ENCODE measurements around the gene NUP133. TPM values are rescaled to one million over a fixed set of nuclear protein-coding genes. Genes with fewer than 3 reads are reported as not detected.

The NUP133 gene
- total RNA-seq, 4 donors from 2014 or later, result 18.6 to 40.5 (median 24.6) TPM

DNA sequence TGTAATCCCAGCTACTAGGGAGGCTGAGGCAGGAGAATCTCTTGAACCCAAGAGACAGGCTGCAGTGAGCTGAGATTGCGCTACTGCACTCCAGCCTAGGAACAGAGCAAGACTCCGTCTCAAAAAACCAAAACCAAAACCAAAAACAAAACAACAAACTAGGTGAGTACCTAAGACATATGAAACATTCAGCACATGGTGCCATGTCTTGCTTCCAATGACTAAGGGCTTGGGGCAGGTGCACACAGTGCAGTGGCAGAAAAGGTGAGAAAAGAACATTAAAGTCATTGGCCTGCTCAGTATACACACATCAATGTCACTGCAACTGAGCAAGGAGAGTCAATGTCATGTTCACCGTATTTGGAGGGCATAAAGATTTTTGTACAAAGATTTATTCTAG, 70.1 kb downstream of the NUP133 start:
- DNase-seq (ENCODE audit: low spot score) (no peak), ATAC-seq (ENCODE audit: low FRiP score) (no peak)
- TF ChIP-seq, protein P1, sequence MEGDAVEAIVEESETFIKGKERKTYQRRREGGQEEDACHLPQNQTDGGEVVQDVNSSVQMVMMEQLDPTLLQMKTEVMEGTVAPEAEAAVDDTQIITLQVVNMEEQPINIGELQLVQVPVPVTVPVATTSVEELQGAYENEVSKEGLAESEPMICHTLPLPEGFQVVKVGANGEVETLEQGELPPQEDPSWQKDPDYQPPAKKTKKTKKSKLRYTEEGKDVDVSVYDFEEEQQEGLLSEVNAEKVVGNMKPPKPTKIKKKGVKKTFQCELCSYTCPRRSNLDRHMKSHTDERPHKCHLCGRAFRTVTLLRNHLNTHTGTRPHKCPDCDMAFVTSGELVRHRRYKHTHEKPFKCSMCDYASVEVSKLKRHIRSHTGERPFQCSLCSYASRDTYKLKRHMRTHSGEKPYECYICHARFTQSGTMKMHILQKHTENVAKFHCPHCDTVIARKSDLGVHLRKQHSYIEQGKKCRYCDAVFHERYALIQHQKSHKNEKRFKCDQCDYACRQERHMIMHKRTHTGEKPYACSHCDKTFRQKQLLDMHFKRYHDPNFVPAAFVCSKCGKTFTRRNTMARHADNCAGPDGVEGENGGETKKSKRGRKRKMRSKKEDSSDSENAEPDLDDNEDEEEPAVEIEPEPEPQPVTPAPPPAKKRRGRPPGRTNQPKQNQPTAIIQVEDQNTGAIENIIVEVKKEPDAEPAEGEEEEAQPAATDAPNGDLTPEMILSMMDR (IDR thresholded peaks at IDR 0.05), result no peak

DNA sequence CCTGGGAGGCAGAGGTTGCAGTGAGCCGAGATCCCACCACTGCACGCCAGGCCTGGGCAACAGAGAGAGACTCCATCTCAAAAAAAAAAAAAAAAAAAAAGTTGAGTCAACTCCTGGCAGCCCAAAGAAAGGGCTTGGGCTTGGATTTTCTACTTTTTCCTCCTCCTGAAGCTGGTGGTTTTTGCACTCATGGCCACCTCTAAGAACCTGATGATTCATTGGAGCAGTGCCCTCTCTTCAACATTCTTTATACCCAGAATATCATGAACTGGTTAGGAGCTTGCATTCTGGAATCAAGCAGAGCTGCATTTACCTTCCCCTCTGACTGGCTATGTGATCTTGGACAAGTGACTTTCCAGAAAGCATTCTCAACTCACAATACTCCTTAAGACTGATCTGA, 70.7 kb downstream of the NUP133 start:
- no peak for DNase-seq (ENCODE audit: low spot score)
- no peak for ATAC-seq (ENCODE audit: low FRiP score)
- TF ChIP-seq, protein P1 (IDR thresholded peaks at IDR 0.05), result no peak

DNA sequence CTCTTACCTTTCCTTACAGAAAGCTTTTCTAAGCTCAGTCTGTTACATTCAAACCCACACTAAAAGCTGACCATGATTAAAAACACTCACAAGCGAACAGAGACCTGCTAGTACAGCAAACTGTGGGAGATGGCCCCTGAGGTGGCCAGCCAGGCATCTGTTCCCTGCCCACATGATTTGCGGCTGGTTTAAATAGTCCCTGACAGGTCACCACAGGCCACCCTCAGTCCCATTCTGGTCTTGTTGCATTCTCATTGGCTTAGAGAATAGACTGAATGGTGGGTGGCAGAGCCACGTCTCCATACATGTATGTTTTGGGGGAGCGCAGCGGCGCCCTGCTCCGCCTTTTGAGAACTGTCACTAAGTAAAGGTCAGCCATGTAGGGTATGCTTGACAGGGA, 71.9 kb downstream of the NUP133 start:
- ATAC-seq (ENCODE audit: low FRiP score) (no peak), DNase-seq (ENCODE audit: low spot score) (no peak)
- TF ChIP-seq, protein P1 (IDR thresholded peaks at IDR 0.05), result no peak

DNA sequence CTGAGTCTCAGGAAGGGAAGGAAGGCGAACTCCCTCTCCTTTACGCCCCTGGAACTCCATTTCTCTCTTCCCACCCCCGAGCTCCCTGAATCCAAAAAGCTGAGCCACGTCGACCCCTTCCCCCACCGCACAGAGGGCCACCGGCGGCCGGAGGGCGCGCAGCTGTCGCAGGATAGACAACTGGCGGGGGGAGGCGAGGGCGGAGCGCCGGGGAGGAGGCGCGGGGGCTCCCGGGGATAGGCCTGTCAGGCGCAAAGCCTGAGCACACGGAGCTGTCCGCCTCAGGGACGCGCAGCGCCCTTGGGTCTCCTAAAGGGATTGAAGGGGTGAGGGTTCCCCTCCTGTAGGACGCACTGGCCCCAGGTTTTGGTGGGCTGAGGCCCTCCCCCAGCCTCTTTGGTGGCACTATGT, 73.5 kb downstream of the NUP133 start:
- TF ChIP-seq, protein P1 (IDR thresholded peaks at IDR 0.05), result no peak
- DNase-seq (ENCODE audit: low spot score), result no peak
- no peak for ATAC-seq (ENCODE audit: low FRiP score)

DNA sequence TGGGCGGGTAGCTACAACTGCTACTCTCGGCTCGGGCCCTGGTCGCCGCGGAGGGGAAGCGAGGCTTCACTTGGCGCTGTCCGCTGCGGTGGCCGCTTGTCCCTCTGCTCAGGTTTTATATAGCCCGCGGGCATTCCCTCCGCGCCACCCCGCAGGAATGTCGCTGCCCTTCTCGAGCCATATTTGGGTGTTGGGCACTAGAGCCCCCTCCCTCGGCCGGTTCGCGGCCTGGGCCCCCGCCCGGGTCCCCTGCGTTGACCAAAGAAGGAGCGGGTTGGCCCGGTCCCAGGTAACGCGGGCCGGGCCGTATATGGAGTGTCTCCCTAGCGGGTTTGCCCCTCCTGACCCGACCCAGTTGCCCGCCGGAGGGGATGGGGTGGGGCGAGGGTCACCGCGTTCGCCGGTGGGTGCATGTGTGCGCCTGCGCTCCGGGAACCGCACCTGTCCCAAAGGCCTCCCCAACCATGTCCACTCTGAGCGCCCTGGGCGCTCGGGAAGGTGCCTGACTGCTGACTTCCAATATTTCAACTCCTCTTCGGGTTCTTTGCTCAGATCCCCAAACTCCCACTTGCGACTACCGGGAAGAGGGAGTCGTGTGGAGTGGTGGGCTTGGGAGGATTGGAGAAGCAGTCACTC, 74.0 kb downstream of the NUP133 start, which contains the start of gene ACTA1:
Gene ACTA1 (minus strand): TSS at position 90 of the 636 bp plus-strand sequence. CDS start 979 bp downstream, outside the sequence.
- TF ChIP-seq, protein P1 (IDR thresholded peaks at IDR 0.05), result no peak
- DNase-seq (ENCODE audit: low spot score), result no peak
- no peak for ATAC-seq (ENCODE audit: low FRiP score)

DNA sequence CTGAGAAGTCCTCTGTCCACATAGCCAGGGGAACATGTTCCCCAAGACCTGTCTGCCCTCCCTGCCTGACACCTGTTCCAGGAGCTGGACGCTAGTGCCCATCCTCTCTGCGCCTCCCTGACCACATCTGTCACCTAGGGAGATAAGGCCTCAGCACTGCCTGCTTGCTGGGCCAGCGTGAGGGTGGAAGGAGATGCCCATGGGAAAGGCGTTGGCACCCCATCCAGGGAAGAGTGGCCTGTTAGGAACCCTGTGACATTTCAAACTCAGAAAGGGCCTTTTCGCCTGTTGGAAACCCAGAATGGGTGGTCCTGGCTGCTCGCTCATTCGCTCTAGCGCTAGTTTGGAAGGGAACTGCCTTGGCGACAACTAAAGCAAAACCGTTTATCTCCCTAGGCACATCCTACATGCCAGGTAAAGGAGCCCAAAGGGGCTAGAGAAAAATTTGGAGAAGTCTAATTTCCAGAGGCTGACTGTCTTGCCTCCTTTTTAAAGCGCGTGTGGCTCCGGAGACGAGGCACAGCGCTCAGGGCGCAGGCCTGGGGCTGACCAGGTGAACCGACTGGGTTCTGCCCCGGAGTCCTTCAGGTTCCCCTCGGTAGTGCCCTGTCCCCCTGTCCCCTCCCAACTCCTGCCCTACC, 74.7 kb downstream of the NUP133 start:
- TF ChIP-seq, protein P1 (IDR thresholded peaks at IDR 0.05), result no peak
- ATAC-seq (ENCODE audit: low FRiP score) (no peak), DNase-seq (ENCODE audit: low spot score) (no peak)

DNA sequence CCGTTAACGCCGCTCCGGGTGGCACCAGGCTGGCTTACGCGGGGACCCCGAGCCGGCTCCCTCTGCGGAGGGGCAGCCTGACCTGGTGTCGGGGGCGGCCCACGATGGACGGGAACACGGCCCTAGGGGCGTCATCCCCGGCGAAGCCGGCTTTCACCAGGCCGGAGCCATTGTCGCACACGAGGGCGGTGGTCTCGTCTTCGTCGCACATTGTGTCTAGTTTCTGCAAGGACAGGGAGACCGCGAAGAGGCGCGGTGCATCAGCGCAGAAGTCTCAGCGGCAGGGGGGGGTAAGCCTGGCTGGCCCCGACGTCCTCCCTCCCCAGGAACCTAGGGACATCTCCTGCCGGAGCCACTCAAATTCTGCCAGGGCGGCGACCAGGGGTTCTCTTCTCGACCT, 75.2 kb downstream of the NUP133 start:
- TF ChIP-seq, protein P1 (IDR thresholded peaks at IDR 0.05), result no peak
- DNase-seq (ENCODE audit: low spot score) (no peak), ATAC-seq (ENCODE audit: low FRiP score) (no peak)
